ENCODE measurements around the gene RUNX2. TPM values are rescaled to one million over a fixed set of nuclear protein-coding genes. Genes with fewer than 3 reads are reported as not detected.

The RUNX2 gene
- polyA plus RNA-seq, 1 donor (not counting 4 experiments of a cell fraction or from before 2014, with no cell fraction given), result 1.4 TPM

DNA sequence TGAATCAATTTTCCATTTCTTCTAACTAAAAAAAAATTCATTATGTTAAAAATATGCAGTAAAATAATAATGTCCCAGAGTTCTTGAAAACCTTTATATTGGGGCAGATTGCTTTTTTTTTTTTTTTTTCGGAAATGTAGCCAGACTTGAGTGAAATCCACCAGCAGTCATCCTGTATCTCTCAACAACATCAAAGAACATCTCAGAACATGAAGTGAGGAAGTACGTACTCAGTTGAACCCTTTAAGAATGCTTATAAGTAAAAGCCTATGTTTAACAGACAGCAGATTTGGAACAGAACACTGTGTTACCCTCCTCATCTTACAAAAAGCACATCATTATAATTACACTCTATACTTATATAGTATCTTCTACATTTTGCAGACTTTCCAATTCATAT lies 100.6 kb downstream of the RUNX2 start:
- H3K27me3 ChIP-seq (ENCODE audit: control insufficient read depth, extremely low read depth, insufficient read depth, low read length), result no peaks in the 10 kb centered on the region
- H3K27ac ChIP-seq (ENCODE audit: control insufficient read depth, insufficient read depth, low read length), result no peak overlapping the region
- FAIRE-seq, result no peak
- peaks cover 16% of the 10 kb centered on the region for H3K4me1 ChIP-seq (ENCODE audit: control insufficient read depth, extremely low read depth, insufficient read depth, low read length)
- TF ChIP-seq EZH2 (IDR thresholded peaks at IDR 0.05; ENCODE audit: low read length), result no peak
- TF ChIP-seq, protein P1, sequence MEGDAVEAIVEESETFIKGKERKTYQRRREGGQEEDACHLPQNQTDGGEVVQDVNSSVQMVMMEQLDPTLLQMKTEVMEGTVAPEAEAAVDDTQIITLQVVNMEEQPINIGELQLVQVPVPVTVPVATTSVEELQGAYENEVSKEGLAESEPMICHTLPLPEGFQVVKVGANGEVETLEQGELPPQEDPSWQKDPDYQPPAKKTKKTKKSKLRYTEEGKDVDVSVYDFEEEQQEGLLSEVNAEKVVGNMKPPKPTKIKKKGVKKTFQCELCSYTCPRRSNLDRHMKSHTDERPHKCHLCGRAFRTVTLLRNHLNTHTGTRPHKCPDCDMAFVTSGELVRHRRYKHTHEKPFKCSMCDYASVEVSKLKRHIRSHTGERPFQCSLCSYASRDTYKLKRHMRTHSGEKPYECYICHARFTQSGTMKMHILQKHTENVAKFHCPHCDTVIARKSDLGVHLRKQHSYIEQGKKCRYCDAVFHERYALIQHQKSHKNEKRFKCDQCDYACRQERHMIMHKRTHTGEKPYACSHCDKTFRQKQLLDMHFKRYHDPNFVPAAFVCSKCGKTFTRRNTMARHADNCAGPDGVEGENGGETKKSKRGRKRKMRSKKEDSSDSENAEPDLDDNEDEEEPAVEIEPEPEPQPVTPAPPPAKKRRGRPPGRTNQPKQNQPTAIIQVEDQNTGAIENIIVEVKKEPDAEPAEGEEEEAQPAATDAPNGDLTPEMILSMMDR (optimal IDR thresholded peaks at IDR 0.05 in 1 of 3, IDR thresholded peaks at IDR 0.05 in 1 of 3, conservative IDR thresholded peaks at IDR 0.05 in 1 of 3; ENCODE audit: extremely low read depth in 1 of 3, insufficient read depth in 2 of 3, low read length in 3 of 3), result no peak
- no peak overlapping the region for H3K4me3 ChIP-seq (ENCODE audit: control insufficient read depth in 2 of 3, extremely low read depth in 1 of 3, insufficient read depth in 2 of 3, low read depth in 1 of 3, low read length in 3 of 3)
- no peaks in the 10 kb centered on the region for H3K9me3 ChIP-seq (ENCODE audit: control insufficient read depth, low read depth, low read length)
- no peak overlapping the region for H3K9ac ChIP-seq (ENCODE audit: control insufficient read depth, extremely low read depth, insufficient read depth, low read length)
- no peak overlapping the region for H3K4me2 ChIP-seq (ENCODE audit: control insufficient read depth, extremely low read depth, insufficient read depth, low read depth, low read length)
- H3K36me3 ChIP-seq (ENCODE audit: control insufficient read depth in 2 of 2, extremely low read depth in 1 of 2, insufficient read depth in 2 of 2, low read length in 2 of 2), result no peaks in the 10 kb centered on the region
- dilution Hi-C loops (cut with MboI; ENCODE audit: extremely low pct_ligation_motif_present, low sequenced_read_pairs), result no loop called here
- no peaks in the 10 kb centered on the region for H3K9me1 ChIP-seq (ENCODE audit: control insufficient read depth, extremely low read depth, insufficient read depth, low read length)
- no peak for DNase-seq (ENCODE audit: low read depth, low spot score)
- H4K20me1 ChIP-seq (ENCODE audit: control insufficient read depth, extremely low read depth, insufficient read depth, low read length), result no peaks in the 10 kb centered on the region
- H2AFZ ChIP-seq (ENCODE audit: control insufficient read depth, low read length), result no peak overlapping the region
- H3K79me2 ChIP-seq (ENCODE audit: control insufficient read depth, insufficient read depth, low read length), result no peaks in the 10 kb centered on the region

DNA sequence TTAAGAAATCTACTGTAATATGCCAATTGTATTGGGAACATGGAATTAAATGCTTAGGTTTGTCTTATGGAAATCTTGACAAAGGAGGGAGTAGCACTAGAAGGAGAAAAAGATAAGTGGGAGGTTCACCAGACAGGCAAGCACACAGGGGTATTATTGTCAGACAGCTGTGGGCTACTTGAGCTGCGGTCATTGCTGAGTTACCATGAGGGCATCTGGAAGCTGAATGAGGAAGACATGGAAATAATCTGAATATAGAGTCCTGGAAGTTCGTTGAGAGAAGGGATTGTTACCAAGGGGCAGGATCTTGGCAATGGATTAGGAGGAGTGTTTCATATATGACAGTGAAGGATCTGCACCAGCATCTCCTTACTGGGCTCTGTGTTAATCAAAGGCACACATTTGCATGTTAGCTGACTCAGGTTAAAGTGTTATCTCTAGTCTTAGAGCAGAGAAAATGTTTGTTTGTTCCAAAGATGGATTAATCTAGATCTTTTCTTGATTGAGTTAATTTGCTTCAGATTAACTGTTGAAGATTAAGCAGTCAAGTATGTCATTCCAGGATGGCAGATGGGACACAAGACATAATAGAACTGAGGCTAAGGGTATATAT lies 102.6 kb downstream of the RUNX2 start:
- dilution Hi-C loops (cut with MboI; ENCODE audit: extremely low pct_ligation_motif_present, low sequenced_read_pairs), result no loop called here
- DNase-seq (ENCODE audit: low read depth, low spot score), result no peak
- H3K9me3 ChIP-seq (ENCODE audit: control insufficient read depth, low read depth, low read length), result no peaks in the 10 kb centered on the region
- no peaks in the 10 kb centered on the region for H4K20me1 ChIP-seq (ENCODE audit: control insufficient read depth, extremely low read depth, insufficient read depth, low read length)
- no peak overlapping the region for H3K4me3 ChIP-seq (ENCODE audit: control insufficient read depth in 2 of 3, extremely low read depth in 1 of 3, insufficient read depth in 2 of 3, low read depth in 1 of 3, low read length in 3 of 3)
- H3K79me2 ChIP-seq (ENCODE audit: control insufficient read depth, insufficient read depth, low read length), result no peaks in the 10 kb centered on the region
- FAIRE-seq, result no peak
- H3K4me2 ChIP-seq (ENCODE audit: control insufficient read depth, extremely low read depth, insufficient read depth, low read depth, low read length), result no peak overlapping the region
- H3K4me1 ChIP-seq (ENCODE audit: control insufficient read depth, extremely low read depth, insufficient read depth, low read length), result peaks cover 17% of the 10 kb centered on the region
- no peak overlapping the region for H3K27ac ChIP-seq (ENCODE audit: control insufficient read depth, insufficient read depth, low read length)
- TF ChIP-seq, protein P1 (optimal IDR thresholded peaks at IDR 0.05 in 1 of 3, IDR thresholded peaks at IDR 0.05 in 1 of 3, conservative IDR thresholded peaks at IDR 0.05 in 1 of 3; ENCODE audit: extremely low read depth in 1 of 3, insufficient read depth in 2 of 3, low read length in 3 of 3), result no peak
- no peak for TF ChIP-seq EZH2 (IDR thresholded peaks at IDR 0.05; ENCODE audit: low read length)
- H3K36me3 ChIP-seq (ENCODE audit: control insufficient read depth in 2 of 2, extremely low read depth in 1 of 2, insufficient read depth in 2 of 2, low read length in 2 of 2), result no peaks in the 10 kb centered on the region
- H3K27me3 ChIP-seq (ENCODE audit: control insufficient read depth, extremely low read depth, insufficient read depth, low read length), result no peaks in the 10 kb centered on the region
- no peak overlapping the region for H3K9ac ChIP-seq (ENCODE audit: control insufficient read depth, extremely low read depth, insufficient read depth, low read length)
- H2AFZ ChIP-seq (ENCODE audit: control insufficient read depth, low read length), result no peak overlapping the region
- H3K9me1 ChIP-seq (ENCODE audit: control insufficient read depth, extremely low read depth, insufficient read depth, low read length), result no peaks in the 10 kb centered on the region
